OCI-LY3 (cell line): ENCODE measurements around the gene DCTN4.

Experiments
- H2AFZ ChIP-seq: fragments of 200-600, 300-600 bp; shearing (Covaris generic); 2 replicates; pipeline ENCODE4 v1.6.0; 2014; ENCODE audit warnings: antibody characterized with exemption, low read depth, low read length
- H3K27ac ChIP-seq: fragments of 200-600, 300-600 bp; sonication (generic); 2 replicates; pipeline ENCODE4 v1.5.1; 2014; ENCODE audit warnings: mild to moderate bottlenecking, low read length, moderate library complexity, mixed read lengths
- H3K27me3 ChIP-seq: fragments of 200-600, 300-600 bp; sonication (generic); 2 replicates; pipeline ENCODE4 v1.6.1; 2014; ENCODE audit warnings: low read depth, low read length, mixed read lengths
- H3K36me3 ChIP-seq: fragments of 200-600, 300-600 bp; sonication (generic); replicated peaks from 2 replicates; pipeline ENCODE3; 2014; ENCODE audit warnings: low read depth, low read length, mixed read lengths
- H3K4me1 ChIP-seq: fragments of 300-600, 200-600 bp; sonication (generic); 2 replicates; pipeline ENCODE4 v1.6.1; 2014; ENCODE audit warnings: low read length, mixed read lengths
- H3K4me2 ChIP-seq: fragments of 200-600, 300-600 bp; sonication (generic); 2 replicates; pipeline ENCODE4 v1.6.1; 2014; ENCODE audit warnings: low read length, mixed read lengths
- H3K4me3 ChIP-seq: fragments of 300-600, 200-600 bp; sonication (generic); 2 replicates; pipeline ENCODE4 v1.5.1; 2014; ENCODE audit warnings: antibody characterized with exemption, mild to moderate bottlenecking, low read length, moderate library complexity
- H3K79me2 ChIP-seq: fragments of 300-600, 200-600 bp; shearing (Covaris generic); 2 replicates; pipeline ENCODE4 v1.6.1; 2014; ENCODE audit warnings: mild to moderate bottlenecking, low read length, mixed read lengths
- H3K9ac ChIP-seq: fragments of 300-600, 200-600 bp; shearing (Covaris generic); 2 replicates; pipeline ENCODE4 v1.6.0; 2014; ENCODE audit warnings: mild to moderate bottlenecking, low read length, moderate library complexity
- H3K9me3 ChIP-seq: fragments of 200-600, 300-600 bp; shearing (Covaris generic); 2 replicates; pipeline ENCODE4 v1.6.1; 2014; ENCODE audit warnings: low read length, mixed read lengths; ENCODE audit not compliant: insufficient read depth
- H4K20me1 ChIP-seq: fragments of 200-600, 300-600 bp; sonication (generic); 2 replicates; pipeline ENCODE4 v1.6.1; 2016; ENCODE audit warnings: low read length, mixed read lengths; ENCODE audit not compliant: insufficient read depth
- CTCF ChIP-seq: fragments of 200-600, 300-600 bp; sonication (generic); IDR thresholded peaks from 2 replicates; pipeline ENCODE4 v1.5.1; 2014; ENCODE audit warnings: antibody characterized with exemption, low read length, low read depth
- EZH2phosphoT487 ChIP-seq: fragments of 200-600 bp; shearing (Covaris generic); IDR thresholded peaks from 2 replicates; pipeline ENCODE4 v1.6.1; 2018; ENCODE audit warnings: antibody characterized with exemption, mixed run types, low read depth

DCTN4 gene

GRCh38 chr5:150672884-150673275 is 85.9 kb downstream of the DCTN4 start:
- Histone ChIP-seq H3K9me3 (no peaks in the 10 kb centered on the region), H3K79me2 (no peaks in the 10 kb centered on the region), H3K9ac (no peak overlapping the region), H3K4me2 (no peak overlapping the region), H3K27ac (no peak overlapping the region), H3K36me3 (no peaks in the 10 kb centered on the region), H3K4me3 (no peak overlapping the region), H4K20me1 (no peaks in the 10 kb centered on the region), H3K4me1 (no peaks in the 10 kb centered on the region), H3K27me3 (no peaks in the 10 kb centered on the region), H2AFZ (no peak overlapping the region)
- TF ChIP-seq CTCF = no peak
- no peak for TF ChIP-seq EZH2phosphoT487

GRCh38 chr5:150672237-150672883 is 86.5 kb downstream of the DCTN4 start:
- H3K4me2 ChIP-seq = no peak overlapping the region
- no peaks in the 10 kb centered on the region for H3K9me3 ChIP-seq
- H4K20me1 ChIP-seq = no peaks in the 10 kb centered on the region
- no peaks in the 10 kb centered on the region for H3K36me3 ChIP-seq
- H3K9ac ChIP-seq = no peak overlapping the region
- TF ChIP-seq CTCF (no peak), EZH2phosphoT487 (no peak)
- H3K4me3 ChIP-seq = no peak overlapping the region
- H3K79me2 ChIP-seq = no peaks in the 10 kb centered on the region
- no peaks in the 10 kb centered on the region for H3K4me1 ChIP-seq
- no peaks in the 10 kb centered on the region for H3K27me3 ChIP-seq
- H3K27ac ChIP-seq = no peak overlapping the region
- H2AFZ ChIP-seq = no peak overlapping the region

- no peak overlapping the region for H3K4me2 ChIP-seq
- TF ChIP-seq CTCF = no peak
- no peak for TF ChIP-seq EZH2phosphoT487
- no peaks in the 10 kb centered on the region for H4K20me1 ChIP-seq
- no peak overlapping the region for H3K4me3 ChIP-seq
- H3K27me3 ChIP-seq = no peaks in the 10 kb centered on the region
- H3K9me3 ChIP-seq = no peaks in the 10 kb centered on the region
- H3K79me2 ChIP-seq = no peaks in the 10 kb centered on the region
- no peaks in the 10 kb centered on the region for H3K4me1 ChIP-seq
- no peak overlapping the region for H3K27ac ChIP-seq
- no peak overlapping the region for H2AFZ ChIP-seq
- no peaks in the 10 kb centered on the region for H3K36me3 ChIP-seq
- no peak overlapping the region for H3K9ac ChIP-seq
Measured at GRCh38 chr5:150671509-150672236, 87.1 kb downstream of the DCTN4 start.

GRCh38 chr5:150670948-150671310 is 87.9 kb downstream of the DCTN4 start:
- H3K36me3 ChIP-seq = no peaks in the 10 kb centered on the region
- H3K9me3 ChIP-seq = no peaks in the 10 kb centered on the region
- H3K27ac ChIP-seq = no peak overlapping the region
- H3K4me2 ChIP-seq = no peak overlapping the region
- no peaks in the 10 kb centered on the region for H3K4me1 ChIP-seq
- TF ChIP-seq EZH2phosphoT487 (no peak), CTCF (no peak)
- H3K4me3 ChIP-seq = no peak overlapping the region
- H2AFZ ChIP-seq = no peak overlapping the region
- no peaks in the 10 kb centered on the region for H3K79me2 ChIP-seq
- H3K9ac ChIP-seq = no peak overlapping the region
- H4K20me1 ChIP-seq = no peaks in the 10 kb centered on the region
- H3K27me3 ChIP-seq = no peaks in the 10 kb centered on the region
